ENCODE results near the gene C5orf24. TPM values are rescaled to one million over a fixed set of nuclear protein-coding genes. Genes with fewer than 3 reads are reported as not detected.

Gene C5orf24
- polyA plus RNA-seq, 3 donors = 5.6 to 17.1 (median 6.6) TPM

- no peaks in the 10 kb centered on the region for H3K27me3 ChIP-seq (ENCODE audit: control insufficient read depth in 2 of 2, insufficient read depth in 2 of 2, low read length in 2 of 2)
- H3K9ac ChIP-seq (ENCODE audit: insufficient read depth, low read length, poor library complexity, severe bottlenecking) = no peak overlapping the region
- no peak overlapping the region for H3K4me2 ChIP-seq (replicated peaks; ENCODE audit: extremely low read depth, low read length, poor library complexity, severe bottlenecking)
- H2AFZ ChIP-seq (ENCODE audit: insufficient read depth, low read depth, low read length, poor library complexity, severe bottlenecking) = no peak overlapping the region
- peaks cover 0 to 3% (median 0%) of the 10 kb centered on the region in 7 donors for H3K9me3 Mint-ChIP-seq
- H3K4me1 ChIP-seq (ENCODE audit: control insufficient read depth in 1 of 2, insufficient read depth in 2 of 2, low read length in 2 of 2) = peaks cover 12 to 14% of the 10 kb centered on the region in 2 donors
- H4K20me1 ChIP-seq (ENCODE audit: insufficient read depth, low read length) = no peaks in the 10 kb centered on the region
- H3K4me1 Mint-ChIP-seq = peaks cover 14% of the 10 kb centered on the region
- H3K27ac ChIP-seq (ENCODE audit: low read depth in 1 of 2, low read length in 2 of 2) = peak overlapping the region in 1 of 2 donors; percentile 50
- peaks cover 76 to 91% of the 10 kb centered on the region in 2 donors for H3K36me3 ChIP-seq (replicated peaks in 1 of 2; ENCODE audit: control insufficient read depth in 1 of 2, insufficient read depth in 2 of 2, low read length in 2 of 2)
- no peak overlapping the region for H3K4me3 Mint-ChIP-seq
- DNase-seq = no peak
- H3K79me2 ChIP-seq (ENCODE audit: insufficient read depth, low read length) = no peaks in the 10 kb centered on the region
- intact Hi-C loops (cut with micrococcal nuclease) = no loop called here
- H3K36me3 Mint-ChIP-seq = peaks cover 65 to 78% of the 10 kb centered on the region in 2 donors
- H3K27ac Mint-ChIP-seq = no peak overlapping the region
- TF ChIP-seq, protein P1, sequence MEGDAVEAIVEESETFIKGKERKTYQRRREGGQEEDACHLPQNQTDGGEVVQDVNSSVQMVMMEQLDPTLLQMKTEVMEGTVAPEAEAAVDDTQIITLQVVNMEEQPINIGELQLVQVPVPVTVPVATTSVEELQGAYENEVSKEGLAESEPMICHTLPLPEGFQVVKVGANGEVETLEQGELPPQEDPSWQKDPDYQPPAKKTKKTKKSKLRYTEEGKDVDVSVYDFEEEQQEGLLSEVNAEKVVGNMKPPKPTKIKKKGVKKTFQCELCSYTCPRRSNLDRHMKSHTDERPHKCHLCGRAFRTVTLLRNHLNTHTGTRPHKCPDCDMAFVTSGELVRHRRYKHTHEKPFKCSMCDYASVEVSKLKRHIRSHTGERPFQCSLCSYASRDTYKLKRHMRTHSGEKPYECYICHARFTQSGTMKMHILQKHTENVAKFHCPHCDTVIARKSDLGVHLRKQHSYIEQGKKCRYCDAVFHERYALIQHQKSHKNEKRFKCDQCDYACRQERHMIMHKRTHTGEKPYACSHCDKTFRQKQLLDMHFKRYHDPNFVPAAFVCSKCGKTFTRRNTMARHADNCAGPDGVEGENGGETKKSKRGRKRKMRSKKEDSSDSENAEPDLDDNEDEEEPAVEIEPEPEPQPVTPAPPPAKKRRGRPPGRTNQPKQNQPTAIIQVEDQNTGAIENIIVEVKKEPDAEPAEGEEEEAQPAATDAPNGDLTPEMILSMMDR (IDR thresholded peaks at IDR 0.05) = no peak
- WGBS (ENCODE audit: insufficient coverage) = no CpG with 5 or more reads among the region's 1 CpG
- peaks cover 0 to 1% (median 0%) of the 10 kb centered on the region in 3 donors for H3K27me3 Mint-ChIP-seq (ENCODE audit: low read depth in 3 of 3)
- H3K9me3 ChIP-seq (replicated peaks in 1 of 2; ENCODE audit: control insufficient read depth in 1 of 2, insufficient read depth in 1 of 2, low read length in 2 of 2) = no peaks in the 10 kb centered on the region
- H3K4me3 ChIP-seq (replicated peaks in 1 of 3; ENCODE audit: low read depth in 2 of 3, low read length in 3 of 3) = no peak overlapping the region
Observed at GRCh38 chr5:134824681-134825080, 21.1 kb upstream of the C5orf24 start.

GRCh38 chr5:134825212-134825611 lies 20.6 kb upstream of the C5orf24 start:
- H3K27ac Mint-ChIP-seq = peak overlapping the region in 2 of 7 donors; percentile 51 to 66

More at GRCh38 chr5:134825212-134825611, 20.6 kb upstream of the C5orf24 start:
- TF ChIP-seq, protein P1 (IDR thresholded peaks at IDR 0.05) = no peak
- intact Hi-C loops (cut with micrococcal nuclease) = no loop called here
- H3K4me3 ChIP-seq (replicated peaks in 1 of 3; ENCODE audit: low read depth in 2 of 3, low read length in 3 of 3) = no peak overlapping the region
- H3K9ac ChIP-seq (ENCODE audit: insufficient read depth, low read length, poor library complexity, severe bottlenecking) = no peak overlapping the region
- WGBS (ENCODE audit: insufficient coverage) = no CpG with 5 or more reads among the region's 7 CpGs
- H4K20me1 ChIP-seq (ENCODE audit: insufficient read depth, low read length) = no peaks in the 10 kb centered on the region
- peaks cover 0 to 2% (median 0%) of the 10 kb centered on the region in 7 donors for H3K9me3 Mint-ChIP-seq
- peaks cover 14% of the 10 kb centered on the region for H3K4me1 Mint-ChIP-seq
- peaks cover 61 to 73% of the 10 kb centered on the region in 2 donors for H3K36me3 Mint-ChIP-seq
- H3K4me3 Mint-ChIP-seq = peak overlapping the region in 1 of 2 donors; percentile 6
- no peak overlapping the region for H2AFZ ChIP-seq (ENCODE audit: insufficient read depth, low read depth, low read length, poor library complexity, severe bottlenecking)
- no peaks in the 10 kb centered on the region for H3K27me3 ChIP-seq (ENCODE audit: control insufficient read depth in 2 of 2, insufficient read depth in 2 of 2, low read length in 2 of 2)
- H3K9me3 ChIP-seq (replicated peaks in 1 of 2; ENCODE audit: control insufficient read depth in 1 of 2, insufficient read depth in 1 of 2, low read length in 2 of 2) = no peaks in the 10 kb centered on the region
- peaks cover 12 to 14% of the 10 kb centered on the region in 2 donors for H3K4me1 ChIP-seq (ENCODE audit: control insufficient read depth in 1 of 2, insufficient read depth in 2 of 2, low read length in 2 of 2)
- H3K36me3 ChIP-seq (replicated peaks in 1 of 2; ENCODE audit: control insufficient read depth in 1 of 2, insufficient read depth in 2 of 2, low read length in 2 of 2) = peaks cover 75 to 86% of the 10 kb centered on the region in 2 donors
- H3K79me2 ChIP-seq (ENCODE audit: insufficient read depth, low read length) = no peaks in the 10 kb centered on the region
- peak in 1 of 3 donors; percentile 3 for DNase-seq
- no peak overlapping the region for H3K4me2 ChIP-seq (replicated peaks; ENCODE audit: extremely low read depth, low read length, poor library complexity, severe bottlenecking)
- H3K27ac ChIP-seq (ENCODE audit: low read depth in 1 of 2, low read length in 2 of 2) = peak overlapping the region in 1 of 2 donors; percentile 50
- H3K27me3 Mint-ChIP-seq (ENCODE audit: low read depth in 3 of 3) = peaks cover 0 to 1% (median 0%) of the 10 kb centered on the region in 3 donors

Data from CD14-positive monocyte (primary cell).